Liver (tissue), 9 donors: ENCODE results near the gene CEMIP. TPM values are rescaled to one million over a fixed set of nuclear protein-coding genes. Genes with fewer than 3 reads are reported as not detected.

Experiments
- DNase-seq: peaks from one replicate; pipeline ENCODE4 v3.0.0-alpha.2; 2017; ENCODE audit warnings: low spot score
- H3K27ac ChIP-seq, 2 donors: one replicate each; pipeline ENCODE4 v1.7.0; 2013; ENCODE audit warnings: inconsistent platforms in 2 of 2, low read length in 2 of 2, control low read depth in 1 of 2, low read depth in 1 of 2, mild to moderate bottlenecking in 1 of 2
- H3K27me3 ChIP-seq, 4 donors: one replicate each; pipeline versions ENCODE4 v1.6.1 to v1.7.0; 2013; ENCODE audit warnings: low read length in 3 of 4, inconsistent platforms in 1 of 4, mild to moderate bottlenecking in 1 of 4, moderate library complexity in 1 of 4; ENCODE audit not compliant: control insufficient read depth in 4 of 4, insufficient read depth in 4 of 4
- H3K36me3 ChIP-seq, 4 donors: one replicate each; pipeline versions ENCODE4 v1.6.1 to v1.7.0; 2013; ENCODE audit warnings: low read length in 3 of 4, mild to moderate bottlenecking in 3 of 4, low read depth in 1 of 4, moderate library complexity in 1 of 4; ENCODE audit not compliant: control insufficient read depth in 4 of 4, insufficient read depth in 3 of 4
- H3K4me1 ChIP-seq, 4 donors: one replicate each; pipeline versions ENCODE4 v1.6.1 to v1.7.0; 2013; ENCODE audit warnings: low read length in 3 of 4, mild to moderate bottlenecking in 3 of 4, moderate library complexity in 1 of 4; ENCODE audit not compliant: control insufficient read depth in 4 of 4, insufficient read depth in 4 of 4
- H3K4me3 ChIP-seq, 3 donors: one replicate each; pipeline versions ENCODE4 v1.6.1 to v1.7.0; 2013; ENCODE audit warnings: low read length in 3 of 3, control low read depth in 1 of 3, low read depth in 1 of 3, mild to moderate bottlenecking in 1 of 3
- H3K9ac ChIP-seq, 2 donors: one replicate each; pipeline ENCODE4 v1.7.0; 2013; ENCODE audit warnings: low read length in 2 of 2, mild to moderate bottlenecking in 2 of 2, moderate library complexity in 2 of 2, control low read depth in 1 of 2, low read depth in 1 of 2
- H3K9me3 ChIP-seq, 4 donors: one replicate each; pipeline versions ENCODE4 v1.6.1 to v1.7.0; 2013; ENCODE audit warnings: low read length in 3 of 4; ENCODE audit not compliant: control insufficient read depth in 4 of 4
- CTCF ChIP-seq: fragments of 150-350 bp; IDR thresholded peaks from 2 replicates; pipeline ENCODE4 v1.5.1; 2017; ENCODE audit warnings: improper control_type of control experiment, low read depth, low read length; ENCODE audit not compliant: missing input control
- FOXA1 ChIP-seq: IDR thresholded peaks from 2 replicates; pipeline ENCODE4 v1.6.1; 2016; ENCODE audit warnings: antibody characterized with exemption
- GABPA ChIP-seq, 2 donors: IDR thresholded peaks in 1 of 2; conservative IDR thresholded peaks in 1 of 2; 2 replicates each; pipeline ENCODE4 v1.6.1; 2016; ENCODE audit warnings: antibody characterized with exemption in 2 of 2, mild to moderate bottlenecking in 1 of 2, moderate library complexity in 1 of 2
- HNF4A ChIP-seq, 2 donors: conservative IDR thresholded peaks; 2 replicates each; pipeline ENCODE4 v1.6.1; 2016; ENCODE audit warnings: antibody characterized with exemption in 2 of 2, mild to moderate bottlenecking in 2 of 2
- HNF4G ChIP-seq: IDR thresholded peaks from 2 replicates; pipeline ENCODE4 v1.6.1; 2016; ENCODE audit warnings: antibody characterized with exemption
- RAD21 ChIP-seq, 2 donors: IDR thresholded peaks; 2 replicates each; pipeline ENCODE4 v1.6.1; 2016; ENCODE audit warnings: antibody characterized with exemption in 2 of 2, mild to moderate bottlenecking in 2 of 2
- REST ChIP-seq: IDR thresholded peaks from 2 replicates; pipeline ENCODE4 v1.6.1; 2016; ENCODE audit warnings: antibody characterized with exemption, mild to moderate bottlenecking
- RXRA ChIP-seq, 2 donors: IDR thresholded peaks; 2 replicates each; pipeline ENCODE4 v1.6.1; 2017 to 2018; ENCODE audit warnings: antibody characterized with exemption in 2 of 2, mild to moderate bottlenecking in 1 of 2
- SP1 ChIP-seq: IDR thresholded peaks from 2 replicates; pipeline ENCODE4 v1.6.1; 2018; ENCODE audit warnings: antibody characterized with exemption, mild to moderate bottlenecking
- TAF1 ChIP-seq: conservative IDR thresholded peaks from 2 replicates; pipeline ENCODE4 v1.6.1; 2016; ENCODE audit warnings: antibody characterized with exemption, mild to moderate bottlenecking
- ZBTB33 ChIP-seq: IDR thresholded peaks from 2 replicates; pipeline ENCODE4 v1.6.1; 2016; ENCODE audit warnings: antibody characterized with exemption
- WGBS: extraction: QIAGEN DNeasy Blood & Tissue Kit; methylation state at CpG from one replicate; pipeline ENCODE4 v1.1.7; 2013; 5-methylcytosine and 5-hydroxymethylcytosine counted together
- polyA plus RNA-seq, 2 donors: library from polyadenylated mRNA; stranded (reverse) in 1 of 2; unstranded in 1 of 2; fragments of 200-250 nt in 1 of 2; fragments of >200 nt in 1 of 2; fragmentation: Nextera tagmentation in 1 of 2; extraction: Ambion mirVana in 1 of 2; gene quantifications; one replicate each; pipeline versions ENCODE4 v1.2.1 to v1.2.3, GENCODE V29; 2013 to 2015
- total RNA-seq, 2 donors: library from RNA; depleted of rRNA; stranded (reverse); fragments of >200 nt; gene quantifications; one replicate each; pipeline ENCODE4 v1.2.3, GENCODE V29; 2014
- TF ChIP-seq, protein P1 (sequence below): IDR thresholded peaks from 2 replicates; pipeline ENCODE4 v1.6.1; 2016; ENCODE audit warnings: antibody characterized with exemption
- TF ChIP-seq, protein P2 (sequence below): IDR thresholded peaks from 2 replicates; pipeline ENCODE4 v1.6.1; 2016; ENCODE audit warnings: antibody characterized with exemption
- donor health status: healthy.
- donor health status: healthy.
- donor health status: healthy.
- donor health status: healthy.
- donor health status: healthy.

CEMIP gene
- total and polyA plus RNA-seq, 4 donors, result under 0.01 to 0.89 (median 0.21) TPM

DNA sequence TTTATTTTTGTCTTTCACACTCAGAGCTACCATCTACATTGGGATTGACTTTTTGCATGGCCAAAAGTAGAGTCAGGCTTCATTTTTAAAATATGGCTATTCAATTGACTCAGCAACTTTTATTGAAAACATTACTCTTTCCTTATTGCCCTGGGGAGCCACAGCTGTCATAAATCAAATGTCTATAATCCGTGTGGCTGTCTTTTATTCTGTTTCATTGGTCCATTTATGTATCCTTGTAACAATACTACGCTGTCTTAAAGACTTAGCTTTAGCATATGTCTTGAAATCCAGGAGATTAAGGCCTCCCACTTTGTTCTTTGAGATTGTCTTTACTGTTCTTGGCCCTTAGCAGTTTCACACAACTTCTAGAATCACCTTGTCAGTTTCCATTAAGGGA lies 55.2 kb downstream of the CEMIP start (continued):
- TF ChIP-seq CTCF (no peak), HNF4G (no peak)

GRCh38 chr15:80834906-80835305 lies 55.7 kb downstream of the CEMIP start:
- H3K9ac ChIP-seq, result no peak overlapping the region
- no peaks in the 10 kb centered on the region for H3K9me3 ChIP-seq
- no peaks in the 10 kb centered on the region for H3K4me1 ChIP-seq
- 98% methylated on average over 1 of the region's 1 CpG for WGBS
- no peak for DNase-seq
- H3K27me3 ChIP-seq, result peaks cover 0 to 8% (median 0%) of the 10 kb centered on the region in 4 donors
- no peaks in the 10 kb centered on the region for H3K36me3 ChIP-seq
- no peak for TF ChIP-seq HNF4G
- TF ChIP-seq SP1, result no peak
- TF ChIP-seq, protein P1, sequence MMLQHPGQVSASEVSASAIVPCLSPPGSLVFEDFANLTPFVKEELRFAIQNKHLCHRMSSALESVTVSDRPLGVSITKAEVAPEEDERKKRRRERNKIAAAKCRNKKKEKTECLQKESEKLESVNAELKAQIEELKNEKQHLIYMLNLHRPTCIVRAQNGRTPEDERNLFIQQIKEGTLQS, result no peak
- TF ChIP-seq, protein P2, sequence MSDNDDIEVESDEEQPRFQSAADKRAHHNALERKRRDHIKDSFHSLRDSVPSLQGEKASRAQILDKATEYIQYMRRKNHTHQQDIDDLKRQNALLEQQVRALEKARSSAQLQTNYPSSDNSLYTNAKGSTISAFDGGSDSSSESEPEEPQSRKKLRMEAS, result no peak
- no peak for TF ChIP-seq RAD21 (IDR thresholded peaks at IDR 0.05)
- no peak for TF ChIP-seq RXRA (IDR thresholded peaks at IDR 0.05)
- TF ChIP-seq HNF4A (conservative IDR thresholded peaks at IDR 0.05), result no peak
- no peak for TF ChIP-seq ZBTB33
- no peak for TF ChIP-seq CTCF
- no peak for TF ChIP-seq GABPA (IDR thresholded peaks at IDR 0.05 in 1 of 2, conservative IDR thresholded peaks at IDR 0.05 in 1 of 2)
- TF ChIP-seq FOXA1, result no peak
- TF ChIP-seq TAF1, result no peak
- TF ChIP-seq REST, result no peak
- no peak overlapping the region for H3K27ac ChIP-seq
- H3K4me3 ChIP-seq, result no peak overlapping the region
